ENCODE results near the gene LRRC59. TPM values are rescaled to one million over a fixed set of nuclear protein-coding genes. Genes with fewer than 3 reads are reported as not detected.

Gene LRRC59
- total and polyA plus RNA-seq, 2 of the 13 experiments (the other 11 are each of a cell fraction or from before 2014, with no cell fraction given), result 87.3 to 222 TPM

DNA sequence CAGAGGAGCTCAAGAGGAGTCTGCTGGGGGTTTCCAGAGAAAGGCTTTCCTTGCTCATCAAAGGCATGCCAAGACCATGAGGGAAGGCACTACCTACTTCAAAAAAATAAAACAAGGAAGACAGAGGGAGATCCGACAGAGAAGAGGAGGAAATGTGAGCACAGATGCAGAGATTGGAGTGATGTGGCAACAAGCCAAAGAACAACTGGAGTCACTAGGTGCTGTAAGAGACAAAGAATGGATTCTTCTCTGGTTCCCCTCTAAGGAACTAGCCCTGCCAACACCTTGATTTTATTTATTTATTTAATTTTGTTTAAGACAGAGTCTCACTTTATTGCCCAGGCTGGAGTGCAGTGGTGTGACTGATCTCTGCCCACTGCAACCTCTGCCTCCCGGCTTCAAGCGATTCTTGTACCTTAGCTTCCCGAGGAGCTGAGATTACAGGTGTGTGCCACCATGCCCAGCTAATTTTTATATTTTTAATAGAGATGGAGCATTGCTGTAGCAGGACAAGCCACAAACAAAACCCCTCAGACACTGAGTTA, 14.9 kb upstream of the LRRC59 start:
- Histone ChIP-seq H3K79me2 (ENCODE audit: insufficient read depth, low read length) (no peaks in the 10 kb centered on the region), H3K9ac (ENCODE audit: insufficient read depth, low read depth, low read length) (no peak overlapping the region), H3K4me1 (ENCODE audit: insufficient read depth, low read length) (peaks cover 16% of the 10 kb centered on the region), H3K27ac (ENCODE audit: extremely low read length, insufficient read depth, low read length) (no peak overlapping the region), H3K36me3 (replicated peaks in 1 of 2; ENCODE audit: control insufficient read depth in 1 of 2, insufficient read depth in 2 of 2, low read length in 2 of 2) (no peaks in the 10 kb centered on the region), H2AFZ (ENCODE audit: low read length) (no peak overlapping the region), H3K4me2 (ENCODE audit: low read depth, low read length) (no peak overlapping the region), H3K4me3 (replicated peaks in 1 of 3; ENCODE audit: insufficient read depth in 1 of 3, low read depth in 2 of 3, low read length in 3 of 3) (no peak overlapping the region), H3K9me3 (ENCODE audit: low read length) (no peaks in the 10 kb centered on the region), H4K20me1 (ENCODE audit: insufficient read depth, low read length) (no peaks in the 10 kb centered on the region), H3K27me3 (ENCODE audit: control insufficient read depth in 1 of 2, insufficient read depth in 2 of 2, low read length in 2 of 2) (no peaks in the 10 kb centered on the region; a peak in 1 of 5 replicates)
- no TSS peak for BruUV-seq (replicated peaks)
- ChIA-PET CTCF (ENCODE audit: low intra/inter-chr PET ratio, low total read pairs) (no interaction called here), POLR2A (interaction anchor here (2.9 kb wide), 1 partner anchor 15 kb away, joined by 11 read pairs; the partner anchor contains the start of gene LRRC59)
- in situ Hi-C loops (cut with HindIII; ENCODE audit: extremely low pct_ligation_motif_present, low pct_unique_long_range_greater_than_20kb), result no loop called here
- no peak; the same call in 2 of the 3 replicates for ATAC-seq
- intact Hi-C loops (cut with micrococcal nuclease; ENCODE audit: unreplicated experiment), result no loop called here
- DNase-seq (ENCODE audit: low spot score), result no peak
- WGBS (ENCODE audit: low lambda C conversion rate), result 60% methylated on average over 4 of the region's 4 CpGs
- TF ChIP-seq KAT8 (CRISPR knock-in tag; IDR thresholded peaks at IDR 0.05) (no peak), ATF7 (IDR thresholded peaks at IDR 0.05) (no peak), ATF7 (CRISPR knock-in tag; IDR thresholded peaks at IDR 0.05) (no peak), YEATS4 (CRISPR knock-in tag; IDR thresholded peaks at IDR 0.05; ENCODE audit: borderline replicate concordance) (no peak), SYNCRIP (IDR thresholded peaks at IDR 0.05; ENCODE audit: insufficient read depth, low read depth, low read length) (no peak), GFI1 (CRISPR knock-in tag; IDR thresholded peaks at IDR 0.05; ENCODE audit: borderline replicate concordance) (0 out of 2 replicates have a peak, but pooled peaks have one; percentile 41), ZNF30 (CRISPR knock-in tag; IDR thresholded peaks at IDR 0.05) (no peak)
- FAIRE-seq, result no peak

GRCh38 chr17:50407921-50408320, 10.6 kb upstream of the LRRC59 start:
- Histone ChIP-seq H3K27me3 (ENCODE audit: control insufficient read depth in 1 of 2, insufficient read depth in 2 of 2, low read length in 2 of 2) (peaks cover 2 to 8% of the 10 kb centered on the region in 2 experiments; a peak in 2 of 5 replicates), H3K9me3 (ENCODE audit: low read length) (no peaks in the 10 kb centered on the region), H3K79me2 (ENCODE audit: insufficient read depth, low read length) (no peaks in the 10 kb centered on the region), H3K4me2 (ENCODE audit: low read depth, low read length) (no peak overlapping the region), H2AFZ (ENCODE audit: low read length) (no peak overlapping the region), H3K27ac (ENCODE audit: extremely low read length, insufficient read depth, low read length) (no peak overlapping the region), H3K36me3 (replicated peaks in 1 of 2; ENCODE audit: control insufficient read depth in 1 of 2, insufficient read depth in 2 of 2, low read length in 2 of 2) (no peaks in the 10 kb centered on the region), H3K4me3 (replicated peaks in 1 of 3; ENCODE audit: insufficient read depth in 1 of 3, low read depth in 2 of 3, low read length in 3 of 3) (no peak overlapping the region), H3K4me1 (ENCODE audit: insufficient read depth, low read length) (peaks cover 16% of the 10 kb centered on the region), H3K9ac (ENCODE audit: insufficient read depth, low read depth, low read length) (no peak overlapping the region), H4K20me1 (ENCODE audit: insufficient read depth, low read length) (no peaks in the 10 kb centered on the region)
- FAIRE-seq (no peak), ATAC-seq (no peak), DNase-seq (ENCODE audit: low spot score) (no peak)
- intact Hi-C loops (cut with micrococcal nuclease; ENCODE audit: unreplicated experiment), result no loop called here
- BruUV-seq (replicated peaks), result no TSS peak
- TF ChIP-seq ZNF317 (CRISPR knock-in tag; IDR thresholded peaks at IDR 0.05) (no peak), MIER2 (CRISPR knock-in tag; IDR thresholded peaks at IDR 0.05) (no peak), NFKB2 (CRISPR knock-in tag; IDR thresholded peaks at IDR 0.05; ENCODE audit: borderline replicate concordance) (no peak), SYNCRIP (IDR thresholded peaks at IDR 0.05; ENCODE audit: insufficient read depth, low read depth, low read length) (no peak), ZNF850 (CRISPR knock-in tag; conservative IDR thresholded peaks at IDR 0.05) (no peak), NFE2L1 (CRISPR knock-in tag; IDR thresholded peaks at IDR 0.05; ENCODE audit: borderline replicate concordance) (no peak), ZFP36L1 (CRISPR knock-in tag; IDR thresholded peaks at IDR 0.05) (no peak)
- TF ChIP-seq, protein P1, sequence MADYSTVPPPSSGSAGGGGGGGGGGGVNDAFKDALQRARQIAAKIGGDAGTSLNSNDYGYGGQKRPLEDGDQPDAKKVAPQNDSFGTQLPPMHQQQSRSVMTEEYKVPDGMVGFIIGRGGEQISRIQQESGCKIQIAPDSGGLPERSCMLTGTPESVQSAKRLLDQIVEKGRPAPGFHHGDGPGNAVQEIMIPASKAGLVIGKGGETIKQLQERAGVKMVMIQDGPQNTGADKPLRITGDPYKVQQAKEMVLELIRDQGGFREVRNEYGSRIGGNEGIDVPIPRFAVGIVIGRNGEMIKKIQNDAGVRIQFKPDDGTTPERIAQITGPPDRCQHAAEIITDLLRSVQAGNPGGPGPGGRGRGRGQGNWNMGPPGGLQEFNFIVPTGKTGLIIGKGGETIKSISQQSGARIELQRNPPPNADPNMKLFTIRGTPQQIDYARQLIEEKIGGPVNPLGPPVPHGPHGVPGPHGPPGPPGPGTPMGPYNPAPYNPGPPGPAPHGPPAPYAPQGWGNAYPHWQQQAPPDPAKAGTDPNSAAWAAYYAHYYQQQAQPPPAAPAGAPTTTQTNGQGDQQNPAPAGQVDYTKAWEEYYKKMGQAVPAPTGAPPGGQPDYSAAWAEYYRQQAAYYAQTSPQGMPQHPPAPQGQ (CRISPR knock-in tag; IDR thresholded peaks at IDR 0.05; ENCODE audit: borderline replicate concordance), result no peak
- TF ChIP-seq, protein P2, sequence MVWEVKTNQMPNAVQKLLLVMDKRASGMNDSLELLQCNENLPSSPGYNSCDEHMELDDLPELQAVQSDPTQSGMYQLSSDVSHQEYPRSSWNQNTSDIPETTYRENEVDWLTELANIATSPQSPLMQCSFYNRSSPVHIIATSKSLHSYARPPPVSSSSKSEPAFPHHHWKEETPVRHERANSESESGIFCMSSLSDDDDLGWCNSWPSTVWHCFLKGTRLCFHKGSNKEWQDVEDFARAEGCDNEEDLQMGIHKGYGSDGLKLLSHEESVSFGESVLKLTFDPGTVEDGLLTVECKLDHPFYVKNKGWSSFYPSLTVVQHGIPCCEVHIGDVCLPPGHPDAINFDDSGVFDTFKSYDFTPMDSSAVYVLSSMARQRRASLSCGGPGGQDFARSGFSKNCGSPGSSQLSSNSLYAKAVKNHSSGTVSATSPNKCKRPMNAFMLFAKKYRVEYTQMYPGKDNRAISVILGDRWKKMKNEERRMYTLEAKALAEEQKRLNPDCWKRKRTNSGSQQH (CRISPR knock-in tag; IDR thresholded peaks at IDR 0.05; ENCODE audit: low read depth), result no peak
- 19% methylated on average over 4 of the region's 4 CpGs for WGBS (ENCODE audit: low lambda C conversion rate)
- ChIA-PET POLR2A (interaction anchor here (1.4 kb wide), 1 partner anchor 10 kb away, joined by 6 read pairs; the partner anchor contains the start of gene LRRC59), CTCF (ENCODE audit: low intra/inter-chr PET ratio, low total read pairs) (no interaction called here)
- in situ Hi-C loops (cut with HindIII; ENCODE audit: extremely low pct_ligation_motif_present, low pct_unique_long_range_greater_than_20kb), result no loop called here

Data from HepG2 (cell line).